Gastrocnemius medialis (tissue), 4 donors: ENCODE measurements around the gene GOLGA8M.
"Not testable (repeated sequence)": the region's sequence is repeated elsewhere in the genome, so short reads cannot be mapped to it uniquely, and the experiment has no call there.

Experiments
- POLR2A ChIP-seq, 2 donors: fragments of 450-650 bp; IDR thresholded peaks; one replicate each; pipeline ENCODE4 v1.6.1; 2017; ENCODE audit warnings: antibody characterized with exemption in 2 of 2, mild to moderate bottlenecking in 2 of 2, moderate library complexity in 2 of 2
- TF ChIP-seq, protein P1 (sequence below), 5 experiments: fragments of 450-650 bp in 3 of 5; fragments of 200-600 bp in 2 of 5; sonication (generic) in 2 of 5; IDR thresholded peaks in 4 of 5; conservative IDR thresholded peaks in 1 of 5; 1 replicate in 4 of 5; 2 replicates in 1 of 5; pipeline ENCODE4 v1.5.1; 2016 to 2019; ENCODE audit warnings: antibody characterized with exemption in 5 of 5, mild to moderate bottlenecking in 3 of 5, moderate library complexity in 3 of 5

- TF ChIP-seq POLR2A (IDR thresholded peaks at IDR 0.05) = not testable (repeated sequence)
- TF ChIP-seq, protein P1, sequence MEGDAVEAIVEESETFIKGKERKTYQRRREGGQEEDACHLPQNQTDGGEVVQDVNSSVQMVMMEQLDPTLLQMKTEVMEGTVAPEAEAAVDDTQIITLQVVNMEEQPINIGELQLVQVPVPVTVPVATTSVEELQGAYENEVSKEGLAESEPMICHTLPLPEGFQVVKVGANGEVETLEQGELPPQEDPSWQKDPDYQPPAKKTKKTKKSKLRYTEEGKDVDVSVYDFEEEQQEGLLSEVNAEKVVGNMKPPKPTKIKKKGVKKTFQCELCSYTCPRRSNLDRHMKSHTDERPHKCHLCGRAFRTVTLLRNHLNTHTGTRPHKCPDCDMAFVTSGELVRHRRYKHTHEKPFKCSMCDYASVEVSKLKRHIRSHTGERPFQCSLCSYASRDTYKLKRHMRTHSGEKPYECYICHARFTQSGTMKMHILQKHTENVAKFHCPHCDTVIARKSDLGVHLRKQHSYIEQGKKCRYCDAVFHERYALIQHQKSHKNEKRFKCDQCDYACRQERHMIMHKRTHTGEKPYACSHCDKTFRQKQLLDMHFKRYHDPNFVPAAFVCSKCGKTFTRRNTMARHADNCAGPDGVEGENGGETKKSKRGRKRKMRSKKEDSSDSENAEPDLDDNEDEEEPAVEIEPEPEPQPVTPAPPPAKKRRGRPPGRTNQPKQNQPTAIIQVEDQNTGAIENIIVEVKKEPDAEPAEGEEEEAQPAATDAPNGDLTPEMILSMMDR (IDR thresholded peaks at IDR 0.05 in 4 of 5, conservative IDR thresholded peaks at IDR 0.05 in 1 of 5) = not testable (repeated sequence)
Measured at GRCh38 chr15:28727026-28727425, 14.8 kb upstream of the GOLGA8M start.
